HepG2 (cell line): Measurements from ENCODE around the gene C14orf93. TPM values are rescaled to one million over a fixed set of nuclear protein-coding genes. Genes with fewer than 3 reads are reported as not detected.

Experiments
- GPBP1L1 ChIP-seq: sonication (generic); formaldehyde crosslinking; IDR thresholded peaks from 2 replicates; pipeline ENCODE4 v1.5.0; 2020; ENCODE audit warnings: mild to moderate bottlenecking, missing genetic modification reagents
- MAX ChIP-seq: IDR thresholded peaks from 2 replicates; pipeline ENCODE4 v1.6.1; 2012; ENCODE audit warnings: inconsistent platforms
- MED13 ChIP-seq: sonication (generic); formaldehyde crosslinking; IDR thresholded peaks from 2 replicates; pipeline ENCODE4 v1.5.0; 2020; ENCODE audit warnings: missing genetic modification reagents
- POLR2G ChIP-seq: fragments of 200-400 bp; formaldehyde crosslinking; IDR thresholded peaks from 2 replicates; pipeline ENCODE4 v1.6.1; 2018; ENCODE audit warnings: mild to moderate bottlenecking, low read depth, low read length, moderate library complexity
- RAD51 ChIP-seq: fragments of 450-650 bp; IDR thresholded peaks from 2 replicates; pipeline ENCODE4 v1.6.1; 2016; ENCODE audit warnings: borderline replicate concordance
- SOX13 ChIP-seq, 3 experiments: fragments of 450-650 bp in 1 of 3; sonication (generic) in 1 of 3; formaldehyde crosslinking in 1 of 3; IDR thresholded peaks in 2 of 3; conservative IDR thresholded peaks in 1 of 3; 2 replicates each; pipeline versions ENCODE4 v1.5.0 to v1.6.1; 2016 to 2020; ENCODE audit warnings: antibody characterized with exemption in 1 of 3, mild to moderate bottlenecking in 1 of 3, missing compliant biosample characterization in 1 of 3, missing genetic modification reagents in 1 of 3, moderate library complexity in 1 of 3
- ZBTB1 ChIP-seq: sonication (generic); formaldehyde crosslinking; IDR thresholded peaks from 2 replicates; pipeline ENCODE4 v1.4.0; 2020; ENCODE audit warnings: missing genetic modification reagents, borderline replicate concordance
- ZBTB49 ChIP-seq: sonication (generic); formaldehyde crosslinking; IDR thresholded peaks from 2 replicates; pipeline ENCODE4 v1.4.0; 2020; ENCODE audit warnings: missing genetic modification reagents, borderline replicate concordance
- ZFP1 ChIP-seq: IDR thresholded peaks from 2 replicates; pipeline ENCODE4 v1.6.1; 2016
- ZFYVE20 ChIP-seq: sonication (generic); formaldehyde crosslinking; IDR thresholded peaks from 2 replicates; pipeline ENCODE4 v1.8.0; 2023; ENCODE audit warnings: low read depth, mild to moderate bottlenecking, moderate library complexity, missing genetic modification reagents, borderline replicate concordance
- ZNF292 ChIP-seq: sonication (generic); formaldehyde crosslinking; IDR thresholded peaks from 2 replicates; pipeline ENCODE4 v1.8.1; 2022; ENCODE audit warnings: mild to moderate bottlenecking, low read depth, missing genetic modification reagents, borderline replicate concordance
- ZNF597 ChIP-seq: sonication (generic); formaldehyde crosslinking; IDR thresholded peaks from 2 replicates; pipeline ENCODE4 v1.5.0; 2020; ENCODE audit warnings: missing genetic modification reagents
- ZNF609 ChIP-seq: sonication (generic); formaldehyde crosslinking; IDR thresholded peaks from 2 replicates; pipeline ENCODE4 v1.4.0; 2020; ENCODE audit warnings: mild to moderate bottlenecking, missing genetic modification reagents, borderline replicate concordance
- ZNF788 ChIP-seq: sonication (generic); formaldehyde crosslinking; IDR thresholded peaks from 2 replicates; pipeline ENCODE4 v1.5.0; 2020; ENCODE audit warnings: mild to moderate bottlenecking, missing genetic modification reagents, borderline replicate concordance
- ZNF800 ChIP-seq: sonication (generic); formaldehyde crosslinking; IDR thresholded peaks from 2 replicates; pipeline ENCODE4 v1.4.0; 2020; ENCODE audit warnings: missing genetic modification reagents
- polyA plus RNA-seq, 8 experiments: library from polyadenylated mRNA; depleted of rRNA in 3 of 8; stranded (reverse) in 7 of 8; unstranded in 1 of 8; fragments of >200 nt; fragmentation: Illumina TruSeq in 4 of 8; extraction: Trizol in 4 of 8; gene quantifications; 2 replicates each; pipeline versions ENCODE4 v1.2.1 to v1.2.3, GENCODE V29; 2011 to 2016; ENCODE audit warnings: low read depth in 4 of 8, missing spikeins in 1 of 8, mixed read lengths in 1 of 8; ENCODE audit not compliant: insufficient read depth in 1 of 8
- total RNA-seq, 5 experiments: library from RNA; depleted of rRNA; stranded (reverse); fragments of >200 nt; fragmentation: Illumina TruSeq; extraction: Trizol; gene quantifications; 2 replicates each; pipeline ENCODE4 v1.2.3, GENCODE V29; 2016; ENCODE audit warnings: low read depth in 1 of 5

The C14orf93 gene
- total and polyA plus RNA-seq, 2 of the 13 experiments (the other 11 are each of a cell fraction or from before 2014, with no cell fraction given), result 11.4 to 22.5 TPM

GRCh38 chr14:22982477-22983245 lies 27.3 kb downstream of the C14orf93 start, which contains the start of gene AJUBA (continued):
- TF ChIP-seq ZNF800 (CRISPR knock-in tag) (no peak), MED13 (CRISPR knock-in tag) (no peak), ZFYVE20 (peak; percentile 32; the same call in 1 of the 2 replicates), GPBP1L1 (CRISPR knock-in tag) (no peak), ZBTB49 (CRISPR knock-in tag) (no peak), SOX13 (IDR thresholded peaks at IDR 0.05) (no peak), SOX13 (CRISPR knock-in tag; conservative IDR thresholded peaks at IDR 0.05 in 1 of 2, IDR thresholded peaks at IDR 0.05 in 1 of 2) (peak; percentile 71 to 94; a peak in 3 of 4 replicates), POLR2G (peak; percentile 93), ZBTB1 (CRISPR knock-in tag) (peak; percentile 29; the same call in 1 of the 2 replicates), ZNF597 (CRISPR knock-in tag) (no peak), ZNF292 (peak; percentile 94), ZNF788 (CRISPR knock-in tag) (peak; percentile 100), ZFP1 (CRISPR knock-in tag) (peak; percentile 95), MAX (no peak), RAD51 (0 out of 2 replicates have a peak, but pooled peaks have one; percentile 27), ZNF609 (CRISPR knock-in tag) (peak; percentile 91)
